HepG2 (cell line): ENCODE results near the gene SLC41A3. TPM values are rescaled to one million over a fixed set of nuclear protein-coding genes. Genes with fewer than 3 reads are reported as not detected.

Experiments
- ATAC-seq: fragments of 200-7000 bp; cut with Tn5 transposase; 3 replicates; pipeline ENCODE4 v1.9.1; 2020; ENCODE audit warnings: mild to moderate bottlenecking, moderate library complexity
- BruUV-seq: library from RNA; stranded (reverse); fragments of 400-500 nt; replicated peaks from 2 replicates; lab custom pipeline; 2021; lab: Mats Ljungman, UMichigan
- CTCF ChIA-PET: fragments of 300-600 bp; formaldehyde crosslinking; extraction: SDS; loops from one replicate; lab custom pipeline; 2021; ENCODE audit warnings: low total read pairs, inconsistent platforms, low intra/inter-chr PET ratio; lab: Yijun Ruan, JAX
- POLR2A ChIA-PET: fragments of 350-600 bp; sonication (Branson Sonifier 250); formaldehyde crosslinking; loops from one replicate; lab custom pipeline; 2020; ENCODE audit warnings: antibody characterized with exemption, inconsistent platforms; lab: Yijun Ruan, JAX
- DNase-seq: peaks from one replicate; pipeline ENCODE4 v3.0.0-alpha.2; 2015; ENCODE audit warnings: low spot score
- FAIRE-seq: peaks from 3 replicates; lab custom pipeline; 2011; peaks lifted over from hg19 to GRCh38; lab: Jason Lieb, UNC
- H2AFZ ChIP-seq: one replicate; pipeline ENCODE4 v1.6.1; 2011; ENCODE audit warnings: low read length, inconsistent platforms
- H3K27ac ChIP-seq: fragments of 300-600 bp; 3 replicates; pipeline ENCODE4 v1.8.0; 2011; ENCODE audit warnings: mixed run types, mild to moderate bottlenecking, mixed read lengths, low read length, inconsistent platforms; ENCODE audit not compliant: insufficient read depth; ENCODE audit errors: extremely low read length
- H3K27me3 ChIP-seq, 2 experiments: fragments of 200-600 bp in 1 of 2; 2 replicates in 1 of 2; 3 replicates in 1 of 2; pipeline versions ENCODE4 v1.6.0 to v1.8.0; 2011; ENCODE audit warnings: low read length in 2 of 2, mild to moderate bottlenecking in 2 of 2, moderate library complexity in 2 of 2, inconsistent platforms in 1 of 2; ENCODE audit not compliant: insufficient read depth in 2 of 2, control insufficient read depth in 1 of 2
- H3K36me3 ChIP-seq, 2 experiments: fragments of 200-600 bp in 1 of 2; replicated peaks in 1 of 2; 2 replicates in 1 of 2; 3 replicates in 1 of 2; pipeline versions ENCODE4 v1.5.1 to v1.8.0; 2011; ENCODE audit warnings: low read length in 2 of 2, inconsistent platforms in 1 of 2; ENCODE audit not compliant: insufficient read depth in 2 of 2, control insufficient read depth in 1 of 2
- H3K4me1 ChIP-seq: 2 replicates; pipeline ENCODE4 v1.5.1; 2012; ENCODE audit warnings: low read length, inconsistent platforms; ENCODE audit not compliant: insufficient read depth
- H3K4me2 ChIP-seq: 2 replicates; pipeline ENCODE4 v1.6.0; 2011; ENCODE audit warnings: low read depth, low read length, inconsistent platforms
- H3K4me3 ChIP-seq, 3 experiments: fragments of 200-600 bp in 1 of 3; sonication (generic), shearing (Covaris generic) in 1 of 3; replicated peaks in 1 of 3; 2 replicates each; pipeline ENCODE4 v1.5.1; 2011 to 2016; ENCODE audit warnings: low read length in 3 of 3, inconsistent platforms in 2 of 3, low read depth in 2 of 3, mild to moderate bottlenecking in 2 of 3, control low read depth in 1 of 3, mixed read lengths in 1 of 3; ENCODE audit not compliant: insufficient read depth in 1 of 3
- H3K79me2 ChIP-seq: one replicate; pipeline ENCODE4 v1.6.1; 2011; ENCODE audit warnings: low read length, inconsistent platforms; ENCODE audit not compliant: insufficient read depth
- H3K9ac ChIP-seq: 2 replicates; pipeline ENCODE4 v1.6.0; 2011; ENCODE audit warnings: mild to moderate bottlenecking, low read depth, low read length, inconsistent platforms; ENCODE audit not compliant: insufficient read depth
- H3K9me3 ChIP-seq: 2 replicates; pipeline ENCODE4 v1.5.1; 2012; ENCODE audit warnings: mild to moderate bottlenecking, low read length
- H4K20me1 ChIP-seq: 2 replicates; pipeline ENCODE4 v1.6.0; 2011; ENCODE audit warnings: inconsistent platforms, mild to moderate bottlenecking, low read length, moderate library complexity; ENCODE audit not compliant: insufficient read depth
- ATAD3A ChIP-seq: sonication (generic); formaldehyde crosslinking; IDR thresholded peaks from 2 replicates; pipeline ENCODE4 v1.4.0; 2020; ENCODE audit warnings: missing genetic modification reagents
- ATRX ChIP-seq: sonication (generic); formaldehyde crosslinking; IDR thresholded peaks from 2 replicates; pipeline ENCODE4 v1.4.0; 2020; ENCODE audit warnings: missing genetic modification reagents, borderline replicate concordance
- BHLHE40 ChIP-seq: IDR thresholded peaks from 2 replicates; pipeline ENCODE4 v1.6.1; 2011; ENCODE audit warnings: low read length, improper control_type of control experiment
- KLF6 ChIP-seq: IDR thresholded peaks from 2 replicates; pipeline ENCODE4 v1.8.0; 2016; ENCODE audit warnings: missing biosample characterization, missing genetic modification reagents
- MAZ ChIP-seq, 2 experiments: sonication (generic) in 1 of 2; formaldehyde crosslinking in 1 of 2; IDR thresholded peaks; 2 replicates each; pipeline versions ENCODE4 v1.5.0 to v1.6.1; 2012 to 2020; ENCODE audit warnings: low read depth in 2 of 2, mild to moderate bottlenecking in 2 of 2, borderline replicate concordance in 1 of 2, improper control_type of control experiment in 1 of 2, low read length in 1 of 2, missing genetic modification reagents in 1 of 2, moderate library complexity in 1 of 2
- NRL ChIP-seq: sonication (generic); formaldehyde crosslinking; IDR thresholded peaks from 2 replicates; pipeline ENCODE4 v1.5.0; 2020; ENCODE audit warnings: missing genetic modification reagents, mild to moderate bottlenecking, moderate library complexity, borderline replicate concordance
- POLR2AphosphoS2 ChIP-seq: IDR thresholded peaks from 2 replicates; pipeline ENCODE4 v1.6.1; 2011; ENCODE audit warnings: low read depth, low read length, improper control_type of control experiment
- SMAD3 ChIP-seq: sonication (generic); formaldehyde crosslinking; IDR thresholded peaks from 2 replicates; pipeline ENCODE4 v1.4.0; 2020; ENCODE audit warnings: missing genetic modification reagents
- ZBTB21 ChIP-seq: sonication (generic); formaldehyde crosslinking; IDR thresholded peaks from 2 replicates; pipeline ENCODE4 v1.4.0; 2020; ENCODE audit warnings: missing genetic modification reagents
- ZNF441 ChIP-seq: sonication (generic); formaldehyde crosslinking; IDR thresholded peaks from 2 replicates; pipeline ENCODE4 v1.7.0; 2021; ENCODE audit warnings: missing genetic modification reagents, borderline replicate concordance
- ZNF451 ChIP-seq: sonication (generic); formaldehyde crosslinking; IDR thresholded peaks from 2 replicates; pipeline ENCODE4 v1.5.0; 2020; ENCODE audit warnings: mild to moderate bottlenecking, missing genetic modification reagents
- ZNF564 ChIP-seq: sonication (generic); formaldehyde crosslinking; IDR thresholded peaks from 2 replicates; pipeline ENCODE4 v1.8.1; 2023; ENCODE audit warnings: mild to moderate bottlenecking, missing genetic modification reagents
- ZNF749 ChIP-seq: sonication (generic); formaldehyde crosslinking; IDR thresholded peaks from 2 replicates; pipeline ENCODE4 v1.8.0; 2022; ENCODE audit warnings: mild to moderate bottlenecking, missing genetic modification reagents, moderate library complexity, borderline replicate concordance
- ZNF891 ChIP-seq: sonication (generic); formaldehyde crosslinking; IDR thresholded peaks from 2 replicates; pipeline ENCODE4 v1.5.0; 2020; ENCODE audit warnings: mild to moderate bottlenecking, missing genetic modification reagents
- WGBS: methylation state at CpG from one replicate; pipeline ENCODE4 v1.1.6; 2017; ENCODE audit warnings: low lambda C conversion rate; 5-methylcytosine and 5-hydroxymethylcytosine counted together
- in situ Hi-C: cut with HindIII; loops from 2 replicates; pipeline ENCODE4 v1.10.0; 2017; ENCODE audit warnings: low pct_unique_long_range_greater_than_20kb; ENCODE audit not compliant: extremely low pct_ligation_motif_present
- intact Hi-C: fragments of 100-400 bp; cut with micrococcal nuclease; formaldehyde crosslinking; loops from one replicate; pipeline ENCODE4 v1.10.0; 2022; ENCODE audit not compliant: unreplicated experiment
- polyA plus RNA-seq, 8 experiments: library from polyadenylated mRNA; depleted of rRNA in 3 of 8; stranded (reverse) in 7 of 8; unstranded in 1 of 8; fragments of >200 nt; fragmentation: Illumina TruSeq in 4 of 8; extraction: Trizol in 4 of 8; gene quantifications; 2 replicates each; pipeline versions ENCODE4 v1.2.1 to v1.2.3, GENCODE V29; 2011 to 2016; ENCODE audit warnings: low read depth in 4 of 8, missing spikeins in 1 of 8, mixed read lengths in 1 of 8; ENCODE audit not compliant: insufficient read depth in 1 of 8
- total RNA-seq, 5 experiments: library from RNA; depleted of rRNA; stranded (reverse); fragments of >200 nt; fragmentation: Illumina TruSeq; extraction: Trizol; gene quantifications; 2 replicates each; pipeline ENCODE4 v1.2.3, GENCODE V29; 2016; ENCODE audit warnings: low read depth in 1 of 5
- TF ChIP-seq, protein P1 (sequence below): sonication (generic); formaldehyde crosslinking; conservative IDR thresholded peaks from 2 replicates; pipeline ENCODE4 v1.8.1; 2023; ENCODE audit warnings: missing genetic modification reagents
- TF ChIP-seq, protein P2 (sequence below): sonication (generic); formaldehyde crosslinking; IDR thresholded peaks from 2 replicates; pipeline ENCODE4 v1.4.0; 2020; ENCODE audit warnings: missing genetic modification reagents
- TF ChIP-seq, protein P3 (sequence below): sonication (generic); formaldehyde crosslinking; IDR thresholded peaks from 2 replicates; pipeline ENCODE4 v1.4.0; 2020; ENCODE audit warnings: mild to moderate bottlenecking, missing genetic modification reagents, borderline replicate concordance

The SLC41A3 gene
- total and polyA plus RNA-seq, 2 of the 13 experiments (the other 11 are each of a cell fraction or from before 2014, with no cell fraction given), result 26.0 to 71.1 TPM

DNA sequence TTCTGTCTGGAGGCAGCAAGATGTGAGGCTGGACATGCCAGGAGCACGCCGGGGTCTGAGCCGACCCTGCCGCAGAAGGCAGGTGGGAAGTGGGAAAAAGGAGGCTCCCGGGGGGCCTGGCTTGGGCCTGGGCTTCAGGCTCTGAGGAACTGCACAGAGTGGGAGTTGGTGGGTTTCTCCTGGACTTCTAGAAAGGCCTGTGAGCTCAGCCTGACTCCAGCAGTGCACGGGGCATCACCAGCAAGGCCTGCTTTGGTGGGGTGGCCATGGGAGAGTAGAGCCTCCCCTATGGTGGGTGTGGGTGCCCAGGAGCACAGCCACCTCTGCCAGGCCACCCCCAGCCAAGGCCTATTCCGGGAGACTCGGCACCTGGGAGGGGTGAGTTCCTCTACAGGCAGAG, 18.1 kb upstream of the SLC41A3 start:
- no peaks in the 10 kb centered on the region; the same call in 1 of the 2 replicates for H3K9me3 ChIP-seq
- BruUV-seq, result no TSS peak
- TF ChIP-seq MAZ (IDR thresholded peaks at IDR 0.05; ENCODE audit: borderline replicate concordance, low read depth, low read length) (no peak), MAZ (CRISPR knock-in tag; IDR thresholded peaks at IDR 0.05; ENCODE audit: low read depth) (no peak), ZNF891 (no peak), SMAD3 (no peak)
- in situ Hi-C loops, result no loop called here
- no peak overlapping the region for H3K27ac ChIP-seq
- no peak overlapping the region for H3K4me3 ChIP-seq
- WGBS, result 70% methylated on average over 7 of the region's 8 CpGs
- H3K9ac ChIP-seq, result no peak overlapping the region
- no peak overlapping the region for H2AFZ ChIP-seq
- ATAC-seq, result no peak
- no peaks in the 10 kb centered on the region for H3K27me3 ChIP-seq
- POLR2A ChIA-PET, result no interaction called here
- no peaks in the 10 kb centered on the region for H4K20me1 ChIP-seq
- no peaks in the 10 kb centered on the region for H3K79me2 ChIP-seq
- CTCF ChIA-PET, result no interaction called here
- H3K4me2 ChIP-seq, result no peak overlapping the region
- DNase-seq, result no peak
- intact Hi-C loops, result no loop called here
- H3K36me3 ChIP-seq, result no peaks in the 10 kb centered on the region; a peak in 1 of 5 replicates
- no peaks in the 10 kb centered on the region for H3K4me1 ChIP-seq
- no peak for FAIRE-seq

DNA sequence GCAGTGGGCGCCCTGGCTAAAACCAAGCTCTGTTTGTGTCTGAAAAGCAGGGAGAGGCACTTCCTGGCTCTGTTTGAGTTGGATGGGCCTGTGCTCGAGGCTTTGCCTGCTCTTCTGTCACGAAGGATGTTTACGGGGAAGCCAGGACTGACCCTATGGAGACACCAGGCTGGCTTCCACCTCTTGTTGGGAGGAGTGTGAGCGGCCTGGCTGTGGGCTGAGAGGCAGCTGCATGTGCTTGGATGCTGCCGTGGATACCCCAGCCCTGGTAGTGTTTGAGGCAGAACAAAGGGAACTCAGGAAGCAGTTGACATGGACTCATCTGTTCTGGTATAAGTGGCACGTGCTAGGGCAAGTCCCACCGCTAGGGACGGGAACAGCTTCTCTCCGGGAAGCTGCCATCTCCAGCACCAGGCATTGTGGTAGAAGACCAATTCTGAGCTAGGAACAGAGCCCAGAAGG, 17.6 kb upstream of the SLC41A3 start:
- whole genome bisulfite sequencing, result 82% methylated on average over 9 of the region's 10 CpGs
- CTCF ChIA-PET, result no interaction called here
- TF ChIP-seq, protein P1, sequence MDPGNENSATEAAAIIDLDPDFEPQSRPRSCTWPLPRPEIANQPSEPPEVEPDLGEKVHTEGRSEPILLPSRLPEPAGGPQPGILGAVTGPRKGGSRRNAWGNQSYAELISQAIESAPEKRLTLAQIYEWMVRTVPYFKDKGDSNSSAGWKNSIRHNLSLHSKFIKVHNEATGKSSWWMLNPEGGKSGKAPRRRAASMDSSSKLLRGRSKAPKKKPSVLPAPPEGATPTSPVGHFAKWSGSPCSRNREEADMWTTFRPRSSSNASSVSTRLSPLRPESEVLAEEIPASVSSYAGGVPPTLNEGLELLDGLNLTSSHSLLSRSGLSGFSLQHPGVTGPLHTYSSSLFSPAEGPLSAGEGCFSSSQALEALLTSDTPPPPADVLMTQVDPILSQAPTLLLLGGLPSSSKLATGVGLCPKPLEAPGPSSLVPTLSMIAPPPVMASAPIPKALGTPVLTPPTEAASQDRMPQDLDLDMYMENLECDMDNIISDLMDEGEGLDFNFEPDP (CRISPR knock-in tag), result no peak
- TF ChIP-seq KLF6 (CRISPR knock-in tag), result no peak
- TF ChIP-seq ZNF564, result no peak
- TF ChIP-seq, protein P2, sequence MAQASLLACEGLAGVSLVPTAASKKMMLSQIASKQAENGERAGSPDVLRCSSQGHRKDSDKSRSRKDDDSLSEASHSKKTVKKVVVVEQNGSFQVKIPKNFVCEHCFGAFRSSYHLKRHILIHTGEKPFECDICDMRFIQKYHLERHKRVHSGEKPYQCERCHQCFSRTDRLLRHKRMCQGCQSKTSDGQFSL (CRISPR knock-in tag), result no peak
- TF ChIP-seq ZNF749 (CRISPR knock-in tag), result no peak
- TF ChIP-seq POLR2AphosphoS2, result no peak
- TF ChIP-seq ZNF441 (CRISPR knock-in tag), result no peak
- TF ChIP-seq, protein P3, sequence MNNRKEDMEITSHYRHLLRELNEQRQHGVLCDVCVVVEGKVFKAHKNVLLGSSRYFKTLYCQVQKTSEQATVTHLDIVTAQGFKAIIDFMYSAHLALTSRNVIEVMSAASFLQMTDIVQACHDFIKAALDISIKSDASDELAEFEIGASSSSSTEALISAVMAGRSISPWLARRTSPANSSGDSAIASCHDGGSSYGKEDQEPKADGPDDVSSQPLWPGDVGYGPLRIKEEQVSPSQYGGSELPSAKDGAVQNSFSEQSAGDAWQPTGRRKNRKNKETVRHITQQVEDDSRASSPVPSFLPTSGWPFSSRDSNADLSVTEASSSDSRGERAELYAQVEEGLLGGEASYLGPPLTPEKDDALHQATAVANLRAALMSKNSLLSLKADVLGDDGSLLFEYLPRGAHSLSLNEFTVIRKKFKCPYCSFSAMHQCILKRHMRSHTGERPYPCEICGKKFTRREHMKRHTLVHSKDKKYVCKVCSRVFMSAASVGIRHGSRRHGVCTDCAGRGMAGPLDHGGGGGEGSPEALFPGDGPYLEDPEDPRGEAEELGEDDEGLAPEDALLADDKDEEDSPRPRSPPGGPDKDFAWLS, result no peak
- TF ChIP-seq ZBTB21 (CRISPR knock-in tag), result no peak
- no peak for TF ChIP-seq ATRX (CRISPR knock-in tag)
- no peak for TF ChIP-seq ATAD3A (CRISPR knock-in tag)
- no peak for TF ChIP-seq BHLHE40
- no peak for TF ChIP-seq ZNF451 (CRISPR knock-in tag)
- TF ChIP-seq NRL (CRISPR knock-in tag), result no peak

More for the DNA sequence above, 17.6 kb upstream of the SLC41A3 start:
- Histone ChIP-seq H3K9ac (no peak overlapping the region), H3K4me1 (no peaks in the 10 kb centered on the region), H2AFZ (no peak overlapping the region), H3K79me2 (no peaks in the 10 kb centered on the region), H3K27ac (no peak overlapping the region), H4K20me1 (no peaks in the 10 kb centered on the region), H3K36me3 (no peaks in the 10 kb centered on the region; a peak in 1 of 5 replicates), H3K9me3 (peaks cover 5% of the 10 kb centered on the region; the same call in 1 of the 2 replicates), H3K4me2 (no peak overlapping the region), H3K27me3 (no peaks in the 10 kb centered on the region), H3K4me3 (no peak overlapping the region)
- no TSS peak for BruUV-seq
- FAIRE-seq (no peak), ATAC-seq (no peak), DNase-seq (no peak)
- intact Hi-C loops (no loop called here), in situ Hi-C loops (no loop called here)
- POLR2A ChIA-PET, result no interaction called here
